OCI-M2 (cell line): ENCODE data around the gene KLHL21.
"Not testable (repeated sequence)": the region's sequence is repeated elsewhere in the genome, so short reads cannot be mapped to it uniquely, and the experiment has no call there.

Experiments
- DNase-seq: peaks from one replicate; lab custom pipeline; 2025; ENCODE audit not compliant: unreplicated experiment; lab: John Stamatoyannopoulos, UW

The KLHL21 gene

DNA sequence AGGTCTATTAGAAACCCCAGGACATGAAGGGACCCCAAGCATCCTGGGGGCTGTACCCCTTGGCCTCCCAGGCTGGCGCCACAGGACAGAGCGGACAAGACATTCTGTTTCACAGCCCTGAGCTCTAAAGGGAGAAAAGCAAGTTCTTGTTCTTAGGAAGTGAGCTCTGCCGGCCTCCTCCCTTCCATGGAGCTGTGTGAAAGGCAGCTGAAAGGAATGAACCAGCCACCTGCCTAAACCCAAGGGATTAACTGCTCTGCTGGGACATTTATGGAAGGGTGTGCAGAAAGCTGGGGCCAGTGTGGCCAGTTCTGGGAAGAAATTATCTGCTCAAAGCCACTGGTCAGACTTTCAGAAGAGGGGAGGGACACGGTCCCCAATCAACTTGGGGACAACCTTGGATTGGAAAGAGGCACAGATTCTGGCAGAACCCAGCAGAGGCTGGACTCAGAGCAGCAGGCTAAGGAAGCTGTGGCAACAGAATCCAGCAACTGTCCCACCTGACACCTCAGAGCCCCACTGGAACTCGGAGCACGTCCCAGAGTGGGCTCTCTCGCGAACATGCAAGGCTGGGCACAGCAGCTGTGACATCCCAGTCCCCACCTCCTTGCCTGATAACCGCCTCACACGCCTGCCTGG lies 2.1 kb downstream of the KLHL21 start:
- DNase-seq: no peak

DNA sequence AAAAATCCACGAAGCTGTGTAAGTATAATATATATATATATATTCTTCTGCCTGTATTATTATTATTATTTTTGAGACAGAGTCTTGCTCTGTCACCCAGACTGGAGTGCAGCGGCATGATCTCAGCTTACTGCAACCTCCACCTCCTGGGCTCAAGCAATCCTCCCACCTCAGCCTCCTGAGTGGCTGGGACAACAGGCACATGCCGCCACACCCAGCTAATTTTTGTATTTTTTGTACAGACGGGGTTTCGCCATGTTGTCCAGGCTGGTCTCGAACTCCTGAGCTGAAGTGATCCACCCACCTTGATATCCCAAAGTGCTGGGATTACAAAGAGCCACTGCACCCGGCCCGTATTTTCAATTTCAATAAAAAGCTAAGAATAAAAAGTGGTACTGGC lies 2.7 kb downstream of the KLHL21 start:
- not testable (repeated sequence) for DNase-seq

- DNase-seq: no peak
Observed at GRCh38 chr1:6599141-6599975, 3.3 kb downstream of the KLHL21 start.

DNA sequence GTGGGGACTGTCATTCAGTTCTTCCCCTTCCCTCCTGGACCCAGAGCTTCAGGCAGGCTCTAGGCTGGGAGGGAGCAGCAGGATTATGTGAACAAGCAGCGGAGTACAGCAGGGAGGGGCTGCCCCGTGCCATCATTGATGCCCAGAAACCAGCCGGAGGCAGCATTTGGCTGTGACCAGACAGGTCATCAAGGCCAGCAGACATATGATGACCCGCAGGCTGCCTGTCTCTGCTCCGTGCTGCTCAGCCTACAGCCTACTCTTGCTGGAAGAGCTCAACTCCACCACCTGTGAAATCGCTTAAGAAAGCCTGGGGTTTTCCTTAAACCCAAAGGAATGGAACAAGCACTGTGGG lies 4.9 kb downstream of the KLHL21 start:
- no peak for DNase-seq

- no peak for DNase-seq
Observed at GRCh38 chr1:6596886-6597776, 5.5 kb downstream of the KLHL21 start.

- no peak for DNase-seq
Observed at GRCh38 chr1:6596351-6596750, 6.3 kb downstream of the KLHL21 start.

GRCh38 chr1:6594977-6595740 lies 7.5 kb downstream of the KLHL21 start:
- DNase-seq: no peak

DNA sequence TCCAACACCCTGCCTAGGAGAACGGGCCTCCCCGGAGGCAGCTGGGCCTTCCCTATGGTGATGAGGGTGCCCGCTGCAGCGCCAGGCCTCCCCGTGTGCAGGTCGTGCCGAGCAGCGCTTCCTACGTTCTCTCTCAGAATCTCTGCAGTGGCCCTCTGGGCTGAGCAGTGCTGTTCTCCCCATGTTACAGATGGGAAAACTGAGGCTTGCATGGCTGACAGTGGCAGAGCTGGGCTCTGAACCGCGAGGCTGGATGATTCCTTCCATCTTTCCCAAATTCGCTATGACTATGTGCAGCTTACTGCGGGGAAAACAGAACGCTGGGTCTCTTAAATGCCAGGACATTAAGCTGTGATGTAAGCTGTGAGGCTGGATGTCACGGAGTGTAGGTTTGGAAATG lies 8.9 kb downstream of the KLHL21 start:
- no peak for DNase-seq

GRCh38 chr1:6592865-6593593 lies 9.6 kb downstream of the KLHL21 start:
- DNase-seq: no peak

GRCh38 chr1:6592441-6592840 lies 10.2 kb downstream of the KLHL21 start:
- no peak for DNase-seq

- DNase-seq: no peak
Observed at GRCh38 chr1:6591644-6592043, 11.0 kb downstream of the KLHL21 start.

GRCh38 chr1:6591222-6591621 lies 11.4 kb downstream of the KLHL21 start:
- DNase-seq: no peak

DNA sequence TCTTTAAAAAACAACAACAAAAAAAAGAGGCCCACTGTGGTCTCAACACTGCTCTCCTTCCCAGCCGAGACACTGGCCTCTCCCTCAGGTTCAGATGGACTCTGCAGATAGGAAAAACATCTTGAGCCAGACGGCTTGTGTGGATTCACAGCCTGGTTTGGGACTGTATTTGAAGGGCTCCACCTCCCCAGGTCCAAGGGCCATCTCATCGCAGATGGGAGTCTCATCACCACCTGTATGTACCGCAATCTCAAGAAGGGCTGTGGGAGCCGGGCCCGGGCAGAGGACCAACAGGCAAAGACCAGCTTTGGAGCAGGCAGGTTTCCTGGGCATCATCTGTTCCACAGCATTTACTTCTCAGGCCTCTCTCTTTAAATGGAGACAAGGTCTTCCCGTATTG lies 12.6 kb downstream of the KLHL21 start:
- no peak for DNase-seq

GRCh38 chr1:6588893-6589520 lies 13.7 kb downstream of the KLHL21 start:
- DNase-seq: no peak

GRCh38 chr1:6588128-6588892 lies 14.4 kb downstream of the KLHL21 start:
- no peak for DNase-seq

DNA sequence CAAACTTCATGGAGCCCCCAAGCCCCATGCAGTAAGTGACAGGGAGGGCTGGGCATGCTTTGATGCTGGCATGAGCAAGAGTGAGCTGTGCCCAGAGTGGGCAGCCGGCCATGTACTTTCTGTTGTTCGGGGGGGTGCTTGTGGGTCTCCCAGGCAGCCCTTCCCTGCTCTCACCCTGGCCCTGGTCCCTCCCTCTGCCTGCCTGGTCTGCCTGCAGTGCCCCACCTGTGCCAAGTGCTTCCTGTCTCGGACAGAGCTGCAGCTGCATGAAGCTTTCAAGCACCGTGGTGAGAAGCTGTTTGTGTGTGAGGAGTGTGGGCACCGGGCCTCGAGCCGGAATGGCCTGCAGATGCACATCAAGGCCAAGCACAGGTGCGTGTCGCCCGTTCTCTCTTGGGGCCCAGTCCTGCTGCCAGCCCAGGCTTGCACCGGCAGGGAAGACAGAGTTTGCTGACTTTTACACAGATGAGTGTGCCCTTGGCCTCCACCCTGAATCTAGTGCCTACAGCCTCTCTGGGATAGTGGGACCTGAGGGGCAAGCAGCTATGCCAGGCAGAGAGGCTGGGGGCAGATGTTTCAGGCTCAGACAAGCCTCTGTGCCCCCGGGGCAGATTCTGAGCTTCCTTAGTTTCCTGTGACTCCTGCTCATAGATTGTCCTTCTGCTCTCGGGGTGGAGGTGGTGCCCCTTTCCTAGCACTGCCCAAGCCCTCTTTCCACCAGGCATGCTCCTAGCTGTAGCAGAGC lies 15.2 kb downstream of the KLHL21 start:
- DNase-seq: no peak

- DNase-seq: no peak
Observed at GRCh38 chr1:6586404-6586816, 16.3 kb downstream of the KLHL21 start.

DNA sequence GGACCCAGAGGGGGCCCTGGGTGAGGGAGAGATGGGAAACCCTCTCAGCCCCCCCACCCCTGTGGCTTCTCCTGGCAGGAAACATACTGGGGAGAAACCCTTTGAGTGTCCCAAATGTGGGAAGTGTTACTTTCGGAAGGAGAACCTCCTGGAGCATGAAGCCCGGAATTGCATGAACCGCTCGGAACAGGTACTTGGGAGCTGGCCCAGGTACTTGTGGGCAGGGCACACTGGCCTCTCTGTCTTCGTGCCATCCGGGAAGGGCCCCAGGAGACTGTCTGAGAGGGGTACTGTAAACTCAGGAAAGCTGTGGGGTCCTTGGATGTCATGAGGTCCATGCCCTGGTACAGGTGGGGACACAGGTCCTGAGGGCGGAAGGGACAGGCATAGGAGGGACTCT lies 16.8 kb downstream of the KLHL21 start:
- DNase-seq: no peak
